Inflammatory macrophage (primary cell): ENCODE data around the gene CANX.
"Not testable (repeated sequence)": the region's sequence is repeated elsewhere in the genome, so short reads cannot be mapped to it uniquely, and the experiment has no call there.

ENCODE experiments used
- DNase-seq, 2 donors: peaks; one replicate each; pipeline ENCODE4 v3.0.0-alpha.2; 2020 to 2022

CANX gene

GRCh38 chr5:179699616-179700237 is 960 bp downstream of the CANX start:
- peak; percentile 60 to 70 for DNase-seq

- DNase-seq = peak; percentile 27 to 39
Observed at GRCh38 chr5:179700401-179700918, 1.7 kb downstream of the CANX start.

- no peak for DNase-seq
Observed at GRCh38 chr5:179716286-179716685, 17.5 kb downstream of the CANX start.

- no peak for DNase-seq
Observed at GRCh38 chr5:179720222-179720621, 21.5 kb downstream of the CANX start.

GRCh38 chr5:179724163-179724562 is 25.4 kb downstream of the CANX start:
- DNase-seq = no peak

GRCh38 chr5:179727106-179727505 is 28.3 kb downstream of the CANX start:
- DNase-seq = peak; percentile 6 to 35

GRCh38 chr5:179729303-179729702 is 30.5 kb downstream of the CANX start:
- DNase-seq = no peak

- peak in 1 of 2 donors; percentile 14 for DNase-seq
Observed at GRCh38 chr5:179729727-179730126, 31.0 kb downstream of the CANX start.

GRCh38 chr5:179730356-179730755 is 31.6 kb downstream of the CANX start:
- no peak for DNase-seq

- peak; percentile 24 to 34 for DNase-seq
Observed at GRCh38 chr5:179730852-179731251, 32.1 kb downstream of the CANX start.

- peak; percentile 90 to 96 for DNase-seq
Observed at GRCh38 chr5:179731791-179732411, 33.1 kb downstream of the CANX start.

- peak; percentile 100 for DNase-seq
Observed at GRCh38 chr5:179732412-179732917, 33.7 kb downstream of the CANX start, which contains the start of gene MAML1. Gene MAML1 (plus strand): TSS chr5:179732822. CDS start chr5:179733113, 291 bp downstream.

GRCh38 chr5:179732918-179733771 is 34.4 kb downstream of the CANX start:
- peak; percentile 7 to 41 for DNase-seq

- DNase-seq = no peak
Observed at GRCh38 chr5:179733772-179734126, 35.0 kb downstream of the CANX start.

GRCh38 chr5:179734536-179735164 is 35.9 kb downstream of the CANX start:
- no peak for DNase-seq

- peak; percentile 23 to 39 for DNase-seq
Observed at GRCh38 chr5:179738742-179739141, 40.0 kb downstream of the CANX start.

GRCh38 chr5:179744106-179744505 is 45.3 kb downstream of the CANX start:
- not testable (repeated sequence) for DNase-seq

- DNase-seq = no peak
Observed at GRCh38 chr5:179746872-179747271, 48.1 kb downstream of the CANX start.

GRCh38 chr5:179747811-179748210 is 49.0 kb downstream of the CANX start:
- peak in 1 of 2 donors; percentile 63 for DNase-seq

- no peak for DNase-seq
Observed at GRCh38 chr5:179749857-179750508, 51.2 kb downstream of the CANX start.

- no peak for DNase-seq
Observed at GRCh38 chr5:179753971-179754370, 55.2 kb downstream of the CANX start.

- no peak for DNase-seq
Observed at GRCh38 chr5:179755022-179755421, 56.3 kb downstream of the CANX start.
